ENCODE results near the gene METTL6.

Gene METTL6

DNA sequence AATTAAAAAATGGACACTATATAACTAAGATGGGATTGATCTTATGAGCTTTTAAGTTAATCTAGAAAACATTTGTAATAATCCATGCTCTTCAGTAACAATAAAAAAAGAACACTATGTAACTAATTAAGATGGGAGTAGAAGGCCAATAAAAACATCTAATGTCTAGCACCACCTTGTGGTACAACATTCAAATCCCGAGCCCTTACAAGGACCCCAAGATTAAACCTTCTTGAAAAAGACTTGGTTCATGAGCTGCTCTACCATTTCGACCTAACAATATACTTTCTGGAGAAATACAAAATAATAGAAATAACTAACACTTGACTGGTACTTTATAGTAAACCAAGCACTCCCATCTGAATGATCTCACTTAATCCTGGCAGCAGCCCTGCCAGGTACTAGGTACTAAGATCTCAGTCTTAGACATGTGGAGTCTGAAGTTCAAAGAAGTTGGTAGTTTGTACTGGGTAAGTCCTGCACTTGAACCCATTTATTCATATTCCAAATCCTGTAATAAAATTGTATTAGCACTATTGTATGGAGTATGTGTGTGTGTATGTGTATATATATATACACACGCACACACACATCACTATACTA lies 21.8 kb downstream of the METTL6 start:
- TF ChIP-seq, protein P1, sequence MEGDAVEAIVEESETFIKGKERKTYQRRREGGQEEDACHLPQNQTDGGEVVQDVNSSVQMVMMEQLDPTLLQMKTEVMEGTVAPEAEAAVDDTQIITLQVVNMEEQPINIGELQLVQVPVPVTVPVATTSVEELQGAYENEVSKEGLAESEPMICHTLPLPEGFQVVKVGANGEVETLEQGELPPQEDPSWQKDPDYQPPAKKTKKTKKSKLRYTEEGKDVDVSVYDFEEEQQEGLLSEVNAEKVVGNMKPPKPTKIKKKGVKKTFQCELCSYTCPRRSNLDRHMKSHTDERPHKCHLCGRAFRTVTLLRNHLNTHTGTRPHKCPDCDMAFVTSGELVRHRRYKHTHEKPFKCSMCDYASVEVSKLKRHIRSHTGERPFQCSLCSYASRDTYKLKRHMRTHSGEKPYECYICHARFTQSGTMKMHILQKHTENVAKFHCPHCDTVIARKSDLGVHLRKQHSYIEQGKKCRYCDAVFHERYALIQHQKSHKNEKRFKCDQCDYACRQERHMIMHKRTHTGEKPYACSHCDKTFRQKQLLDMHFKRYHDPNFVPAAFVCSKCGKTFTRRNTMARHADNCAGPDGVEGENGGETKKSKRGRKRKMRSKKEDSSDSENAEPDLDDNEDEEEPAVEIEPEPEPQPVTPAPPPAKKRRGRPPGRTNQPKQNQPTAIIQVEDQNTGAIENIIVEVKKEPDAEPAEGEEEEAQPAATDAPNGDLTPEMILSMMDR (conservative IDR thresholded peaks at IDR 0.05; ENCODE audit: control insufficient read depth, insufficient read depth, low read depth, low read length), result peak; percentile 70
- H3K4me3 ChIP-seq (ENCODE audit: control insufficient read depth, low read depth, low read length), result no peak overlapping the region
- DNase-seq (ENCODE audit: low read depth), result peak; percentile 81

- TF ChIP-seq, protein P1 (conservative IDR thresholded peaks at IDR 0.05; ENCODE audit: control insufficient read depth, insufficient read depth, low read depth, low read length), result no peak
- no peak overlapping the region for H3K4me3 ChIP-seq (ENCODE audit: control insufficient read depth, low read depth, low read length)
Measured at GRCh38 chr3:15404767-15405166, 22.6 kb downstream of the METTL6 start.

GRCh38 chr3:15403965-15404364 lies 23.4 kb downstream of the METTL6 start:
- no peak for DNase-seq (ENCODE audit: low read depth)
- no peak overlapping the region for H3K4me3 ChIP-seq (ENCODE audit: control insufficient read depth, low read depth, low read length)
- TF ChIP-seq, protein P1 (conservative IDR thresholded peaks at IDR 0.05; ENCODE audit: control insufficient read depth, insufficient read depth, low read depth, low read length), result no peak

More at GRCh38 chr3:15404767-15405166, 22.6 kb downstream of the METTL6 start:
- no peak for DNase-seq (ENCODE audit: low read depth)

GRCh38 chr3:15403495-15403894 lies 23.8 kb downstream of the METTL6 start:
- no peak for DNase-seq (ENCODE audit: low read depth)
- no peak overlapping the region for H3K4me3 ChIP-seq (ENCODE audit: control insufficient read depth, low read depth, low read length)
- TF ChIP-seq, protein P1 (conservative IDR thresholded peaks at IDR 0.05; ENCODE audit: control insufficient read depth, insufficient read depth, low read depth, low read length), result no peak

DNA sequence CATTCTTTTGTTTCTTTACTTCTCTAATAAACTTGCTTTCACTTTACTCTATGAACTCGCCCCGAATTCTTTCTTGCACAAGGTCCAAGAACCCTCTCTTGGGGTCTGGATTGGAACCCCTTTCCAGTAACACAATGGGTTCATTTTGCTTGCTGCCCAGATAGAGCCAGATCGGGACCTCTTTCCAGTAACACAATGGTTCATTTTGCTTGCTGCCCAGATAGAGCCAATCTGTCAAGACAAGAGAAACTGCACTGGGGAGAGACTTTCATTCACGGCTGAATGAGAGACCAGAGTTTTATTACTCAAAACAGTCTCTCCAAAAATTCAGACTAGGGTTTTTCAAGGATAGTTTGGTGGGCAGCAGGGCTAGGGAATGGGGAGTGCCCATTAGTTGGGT lies 25.4 kb downstream of the METTL6 start:
- TF ChIP-seq, protein P1 (conservative IDR thresholded peaks at IDR 0.05; ENCODE audit: control insufficient read depth, insufficient read depth, low read depth, low read length), result no peak
- DNase-seq (ENCODE audit: low read depth), result no peak
- no peak overlapping the region for H3K4me3 ChIP-seq (ENCODE audit: control insufficient read depth, low read depth, low read length)

DNA sequence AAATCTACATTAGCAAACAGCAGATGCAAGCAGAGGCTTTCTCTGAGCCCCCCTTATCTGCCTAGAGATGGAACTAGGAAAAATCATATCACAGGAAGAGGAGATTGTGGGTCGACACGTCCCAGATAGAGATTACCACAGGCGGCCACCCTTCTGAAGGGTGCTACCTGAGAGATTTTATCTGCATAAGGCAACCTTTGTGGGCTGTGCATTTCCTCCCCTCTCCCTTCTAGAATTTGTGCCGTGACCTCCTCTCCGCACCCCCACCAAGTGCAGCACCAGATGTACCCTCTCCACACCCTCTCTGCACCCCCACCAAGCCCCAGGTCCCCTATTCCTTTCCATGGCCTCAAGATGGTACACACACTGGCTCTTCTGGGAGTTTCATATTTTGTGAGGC lies 27.4 kb downstream of the METTL6 start:
- no peak for DNase-seq (ENCODE audit: low read depth)

More for the DNA sequence above, 27.4 kb downstream of the METTL6 start:
- H3K4me3 ChIP-seq (ENCODE audit: control insufficient read depth, low read depth, low read length), result no peak overlapping the region
- TF ChIP-seq, protein P1 (conservative IDR thresholded peaks at IDR 0.05; ENCODE audit: control insufficient read depth, insufficient read depth, low read depth, low read length), result no peak
